Fibroblast of lung (primary cell): Measurements from ENCODE around the gene GRM8. TPM values are rescaled to one million over a fixed set of nuclear protein-coding genes. Genes with fewer than 3 reads are reported as not detected.

ENCODE experiments used
- DNase-seq, 2 donors: peaks; one replicate each; pipeline versions ENCODE4 v3.0.0 to v3.0.0-alpha.2; 2010; ENCODE audit warnings: low read depth in 2 of 2
- H2AFZ ChIP-seq: 2 replicates; pipeline ENCODE4 v1.5.1; 2012; ENCODE audit warnings: low read length, control low read depth, inconsistent platforms
- H3K27ac ChIP-seq: 2 replicates; pipeline ENCODE4 v1.5.1; 2011; ENCODE audit warnings: low read length, control low read depth; ENCODE audit not compliant: insufficient read depth
- H3K27me3 ChIP-seq: 2 replicates; pipeline ENCODE4 v1.5.1; 2011; ENCODE audit warnings: mild to moderate bottlenecking, low read length; ENCODE audit not compliant: control insufficient read depth, insufficient read depth
- H3K36me3 ChIP-seq: 2 replicates; pipeline ENCODE4 v1.5.1; 2011; ENCODE audit warnings: low read length; ENCODE audit not compliant: control insufficient read depth, insufficient read depth
- H3K4me1 ChIP-seq: 2 replicates; pipeline ENCODE4 v1.5.1; 2011; ENCODE audit warnings: low read length; ENCODE audit not compliant: control insufficient read depth, insufficient read depth; ENCODE audit errors: extremely low read depth
- H3K4me2 ChIP-seq: 2 replicates; pipeline ENCODE4 v1.5.1; 2011; ENCODE audit warnings: low read length, control low read depth; ENCODE audit not compliant: insufficient read depth; ENCODE audit errors: extremely low read depth
- H3K4me3 ChIP-seq, 4 experiments: fragments of 200-600 bp in 1 of 4; sonication (generic) in 1 of 4; replicated peaks in 1 of 4; 2 replicates each; pipeline ENCODE4 v1.5.1; 2011 to 2016; ENCODE audit warnings: low read length in 4 of 4, low read depth in 3 of 4, mild to moderate bottlenecking in 3 of 4, control low read depth in 2 of 4, inconsistent platforms in 1 of 4, mixed read lengths in 1 of 4; ENCODE audit not compliant: insufficient read depth in 1 of 4; ENCODE audit errors: control extremely low read depth in 1 of 4
- H3K79me2 ChIP-seq: 2 replicates; pipeline ENCODE4 v1.5.1; 2012; ENCODE audit warnings: mild to moderate bottlenecking, low read length, inconsistent platforms; ENCODE audit not compliant: control insufficient read depth, insufficient read depth
- H3K9ac ChIP-seq: 2 replicates; pipeline ENCODE4 v1.5.1; 2011; ENCODE audit warnings: mild to moderate bottlenecking, low read length, control low read depth; ENCODE audit not compliant: insufficient read depth
- H3K9me3 ChIP-seq: 2 replicates; pipeline ENCODE4 v1.5.1; 2012; ENCODE audit warnings: low read depth, low read length; ENCODE audit not compliant: control insufficient read depth, insufficient read depth
- H4K20me1 ChIP-seq: 2 replicates; pipeline ENCODE4 v1.5.1; 2011; ENCODE audit warnings: low read length; ENCODE audit not compliant: control insufficient read depth, insufficient read depth; ENCODE audit errors: extremely low read depth
- CTCF ChIP-seq, 2 donors: IDR thresholded peaks in 1 of 2; conservative IDR thresholded peaks in 1 of 2; 1 replicate in 1 of 2; 2 replicates in 1 of 2; pipeline ENCODE4 v1.5.1; 2011 to 2012; ENCODE audit warnings: low read length in 2 of 2, control low read depth in 1 of 2, inconsistent platforms in 1 of 2, low read depth in 1 of 2, mild to moderate bottlenecking in 1 of 2
- EZH2 ChIP-seq: IDR thresholded peaks from 2 replicates; pipeline ENCODE4 v1.5.1; 2012; ENCODE audit warnings: low read length, control low read depth, mild to moderate bottlenecking; ENCODE audit errors: missing control alignments
- polyA plus RNA-seq, 2 donors: library from polyadenylated mRNA; depleted of rRNA in 1 of 2; stranded (reverse) in 1 of 2; unstranded in 1 of 2; fragments of >200 nt; gene quantifications; 2 replicates each; pipeline ENCODE4 v1.2.1, GENCODE V29; 2011 to 2012; ENCODE audit warnings: missing spikeins in 1 of 2
- total RNA-seq: library from RNA; depleted of rRNA; stranded (reverse); fragments of >200 nt; gene quantifications from 2 replicates; pipeline ENCODE4 v1.2.1, GENCODE V29; 2014

GRM8 gene
- total and polyA plus RNA-seq, 2 donors (not counting 1 experiment from before 2014, with no cell fraction given): not detected

GRCh38 chr7:126845331-126845730 is 407.4 kb downstream of the GRM8 start:
- no peak overlapping the region for H2AFZ ChIP-seq
- no peaks in the 10 kb centered on the region for H3K27me3 ChIP-seq
- H4K20me1 ChIP-seq: no peaks in the 10 kb centered on the region
- H3K4me2 ChIP-seq: no peak overlapping the region
- no peaks in the 10 kb centered on the region for H3K36me3 ChIP-seq
- H3K79me2 ChIP-seq: no peaks in the 10 kb centered on the region
- TF ChIP-seq EZH2 (no peak), CTCF (conservative IDR thresholded peaks at IDR 0.05 in 1 of 2, IDR thresholded peaks at IDR 0.05 in 1 of 2; ENCODE audit: low read depth in 1 of 2, low read length in 2 of 2) (no peak)
- H3K4me3 ChIP-seq: no peak overlapping the region
- H3K9ac ChIP-seq: no peak overlapping the region
- no peak for DNase-seq
- H3K9me3 ChIP-seq: no peaks in the 10 kb centered on the region
- H3K27ac ChIP-seq: no peak overlapping the region
- no peaks in the 10 kb centered on the region for H3K4me1 ChIP-seq

- Histone ChIP-seq H3K9me3 (no peaks in the 10 kb centered on the region), H2AFZ (no peak overlapping the region), H3K27me3 (no peaks in the 10 kb centered on the region), H3K4me2 (no peak overlapping the region), H3K79me2 (no peaks in the 10 kb centered on the region), H4K20me1 (no peaks in the 10 kb centered on the region), H3K27ac (no peak overlapping the region), H3K36me3 (no peaks in the 10 kb centered on the region), H3K4me1 (no peaks in the 10 kb centered on the region), H3K4me3 (no peak overlapping the region), H3K9ac (no peak overlapping the region)
- DNase-seq: no peak
- TF ChIP-seq EZH2 (no peak), CTCF (conservative IDR thresholded peaks at IDR 0.05 in 1 of 2, IDR thresholded peaks at IDR 0.05 in 1 of 2; ENCODE audit: low read depth in 1 of 2, low read length in 2 of 2) (no peak)
Observed at GRCh38 chr7:126843883-126844282, 408.9 kb downstream of the GRM8 start.

- Histone ChIP-seq H3K27ac (no peak overlapping the region), H4K20me1 (no peaks in the 10 kb centered on the region)
Observed at GRCh38 chr7:126843336-126843735, 409.4 kb downstream of the GRM8 start.

More at GRCh38 chr7:126843336-126843735, 409.4 kb downstream of the GRM8 start:
- Histone ChIP-seq H3K79me2 (no peaks in the 10 kb centered on the region), H3K27me3 (no peaks in the 10 kb centered on the region), H3K4me3 (no peak overlapping the region), H2AFZ (no peak overlapping the region), H3K36me3 (no peaks in the 10 kb centered on the region), H3K9me3 (no peaks in the 10 kb centered on the region), H3K4me1 (no peaks in the 10 kb centered on the region), H3K9ac (no peak overlapping the region), H3K4me2 (no peak overlapping the region)
- DNase-seq: peak in 1 of 2 donors; percentile 1
- TF ChIP-seq CTCF (conservative IDR thresholded peaks at IDR 0.05 in 1 of 2, IDR thresholded peaks at IDR 0.05 in 1 of 2; ENCODE audit: low read depth in 1 of 2, low read length in 2 of 2) (no peak), EZH2 (no peak)
